Neural progenitor cell (in vitro differentiated cells): ENCODE results near the gene DISC1. TPM values are rescaled to one million over a fixed set of nuclear protein-coding genes. Genes with fewer than 3 reads are reported as not detected.

ENCODE experiments used
- DNase-seq: peaks from one replicate; pipeline ENCODE4 v3.0.0-alpha.2; 2016; ENCODE audit warnings: low spot score
- H2AFZ ChIP-seq: fragments of 200-600 bp; sonication (generic); replicated peaks from 2 replicates; pipeline ENCODE4 v1.6.1; 2016; ENCODE audit warnings: antibody characterized with exemption
- H3F3A ChIP-seq: fragments of 200-600 bp; sonication (generic); 2 replicates; pipeline ENCODE4 v1.6.1; 2016; ENCODE audit warnings: antibody characterized with exemption, low read depth
- H3K27ac ChIP-seq: fragments of 200-600 bp; sonication (generic); 2 replicates; pipeline ENCODE4 v1.5.1; 2016; ENCODE audit warnings: mild to moderate bottlenecking
- H3K27me3 ChIP-seq: fragments of 200-600 bp; sonication (generic); 2 replicates; pipeline ENCODE4 v1.6.1; 2016; ENCODE audit warnings: mild to moderate bottlenecking, moderate library complexity
- H3K36me3 ChIP-seq: fragments of 200-600 bp; sonication (generic); 2 replicates; pipeline ENCODE4 v1.5.1; 2016
- H3K4me1 ChIP-seq: fragments of 200-600 bp; sonication (generic); 2 replicates; pipeline ENCODE4 v1.6.1; 2016; ENCODE audit warnings: mixed run types
- H3K4me2 ChIP-seq: fragments of 200-600 bp; sonication (generic); 2 replicates; pipeline ENCODE4 v1.6.1; 2016
- H3K4me3 ChIP-seq: fragments of 200-600 bp; sonication (generic); 2 replicates; pipeline ENCODE4 v1.5.1; 2016
- H3K79me2 ChIP-seq: fragments of 200-600 bp; sonication (generic); 2 replicates; pipeline ENCODE4 v1.6.1; 2016; ENCODE audit warnings: low read depth
- H3K9ac ChIP-seq: fragments of 200-600 bp; sonication (generic); 2 replicates; pipeline ENCODE4 v1.6.1; 2016
- H3K9me3 ChIP-seq: fragments of 200-600 bp; sonication (generic); 2 replicates; pipeline ENCODE4 v1.5.1; 2016; ENCODE audit warnings: low read depth
- H4K20me1 ChIP-seq: fragments of 200-600 bp; sonication (generic); 2 replicates; pipeline ENCODE4 v1.6.1; 2016; ENCODE audit warnings: low read depth
- H3K27ac Mint-ChIP-seq: 3 replicates; pipeline ENCODE4 v1.8.0; 2021; ENCODE audit warnings: mixed read lengths
- H3K27me3 Mint-ChIP-seq: 2 replicates; pipeline ENCODE4 v1.8.0; 2022; ENCODE audit warnings: low read depth, mild to moderate bottlenecking, inconsistent platforms, moderate library complexity, mixed read lengths; ENCODE audit not compliant: insufficient read depth
- H3K36me3 Mint-ChIP-seq: 3 replicates; pipeline ENCODE4 v1.8.0; 2021; ENCODE audit warnings: mixed read lengths
- H3K4me1 Mint-ChIP-seq: 3 replicates; pipeline ENCODE4 v1.8.0; 2021; ENCODE audit warnings: mixed read lengths
- H3K4me3 Mint-ChIP-seq: 3 replicates; pipeline ENCODE4 v1.8.0; 2021; ENCODE audit warnings: mild to moderate bottlenecking, moderate library complexity, mixed read lengths
- H3K9me3 Mint-ChIP-seq: 3 replicates; pipeline ENCODE4 v1.8.0; 2020; ENCODE audit warnings: mixed read lengths
- EZH2 ChIP-seq: fragments of 200-600 bp; sonication (generic); IDR thresholded peaks from 2 replicates; pipeline ENCODE4 v1.6.1; 2017; ENCODE audit warnings: antibody characterized with exemption, mild to moderate bottlenecking, moderate library complexity
- EZH2phosphoT487 ChIP-seq: fragments of 200-600 bp; sonication (generic); IDR thresholded peaks from 2 replicates; pipeline ENCODE4 v1.6.1; 2017; ENCODE audit warnings: antibody characterized with exemption
- total RNA-seq: library from RNA; depleted of rRNA; stranded (reverse); fragments of >200 nt; gene quantifications from 2 replicates; pipeline ENCODE4 v1.2.3, GENCODE V29; 2015; ENCODE audit warnings: low replicate concordance
- TF ChIP-seq, protein P1 (sequence below): fragments of 200-600 bp; sonication (generic); IDR thresholded peaks from 2 replicates; pipeline ENCODE4 v1.5.1; 2017; ENCODE audit warnings: antibody characterized with exemption, mild to moderate bottlenecking

DISC1 gene
- total RNA-seq, 1 donor from 2014 or later: 1.8 TPM

DNA sequence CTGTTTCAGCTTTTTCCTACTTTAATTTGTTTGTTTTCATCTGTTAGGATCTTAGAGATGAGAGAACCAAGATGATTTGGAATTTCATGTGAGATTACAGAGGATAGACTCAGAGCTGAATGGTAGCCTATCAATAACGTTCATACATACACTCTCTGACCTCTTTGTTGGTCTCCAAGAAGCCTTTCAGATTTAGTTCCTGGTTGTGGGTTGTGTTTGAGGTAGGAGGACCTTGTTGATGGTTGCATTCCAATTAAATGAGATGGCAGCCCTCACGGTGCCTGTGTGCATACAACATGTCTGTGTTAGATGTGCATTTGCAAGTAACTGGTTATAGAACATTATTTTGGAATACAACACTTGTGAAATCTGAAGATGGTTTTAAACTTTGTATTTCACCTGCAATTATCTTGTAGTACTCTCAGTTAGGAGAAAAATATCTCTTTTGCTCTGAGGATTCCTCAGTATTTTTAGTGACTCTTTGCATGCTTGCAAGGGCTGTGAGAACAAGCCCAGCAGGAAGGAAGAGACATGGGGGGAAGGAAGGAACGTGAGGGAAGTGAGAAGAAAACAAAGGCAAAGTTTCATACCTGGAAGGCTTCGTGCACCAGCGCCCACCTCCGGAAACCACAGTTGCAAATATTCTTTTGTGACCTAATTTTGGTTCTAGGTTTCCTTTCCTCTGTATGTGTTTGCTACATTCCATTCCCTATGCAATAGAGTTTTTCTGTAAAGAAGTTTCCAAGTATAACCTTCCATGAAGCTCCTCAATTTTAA lies 291.8 kb downstream of the DISC1 start:
- no peak for TF ChIP-seq EZH2phosphoT487
- TF ChIP-seq, protein P1, sequence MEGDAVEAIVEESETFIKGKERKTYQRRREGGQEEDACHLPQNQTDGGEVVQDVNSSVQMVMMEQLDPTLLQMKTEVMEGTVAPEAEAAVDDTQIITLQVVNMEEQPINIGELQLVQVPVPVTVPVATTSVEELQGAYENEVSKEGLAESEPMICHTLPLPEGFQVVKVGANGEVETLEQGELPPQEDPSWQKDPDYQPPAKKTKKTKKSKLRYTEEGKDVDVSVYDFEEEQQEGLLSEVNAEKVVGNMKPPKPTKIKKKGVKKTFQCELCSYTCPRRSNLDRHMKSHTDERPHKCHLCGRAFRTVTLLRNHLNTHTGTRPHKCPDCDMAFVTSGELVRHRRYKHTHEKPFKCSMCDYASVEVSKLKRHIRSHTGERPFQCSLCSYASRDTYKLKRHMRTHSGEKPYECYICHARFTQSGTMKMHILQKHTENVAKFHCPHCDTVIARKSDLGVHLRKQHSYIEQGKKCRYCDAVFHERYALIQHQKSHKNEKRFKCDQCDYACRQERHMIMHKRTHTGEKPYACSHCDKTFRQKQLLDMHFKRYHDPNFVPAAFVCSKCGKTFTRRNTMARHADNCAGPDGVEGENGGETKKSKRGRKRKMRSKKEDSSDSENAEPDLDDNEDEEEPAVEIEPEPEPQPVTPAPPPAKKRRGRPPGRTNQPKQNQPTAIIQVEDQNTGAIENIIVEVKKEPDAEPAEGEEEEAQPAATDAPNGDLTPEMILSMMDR: no peak
- no peak for TF ChIP-seq EZH2
- no peak overlapping the region for H3K4me3 ChIP-seq
- no peaks in the 10 kb centered on the region for H3K27me3 ChIP-seq
- peaks cover 48% of the 10 kb centered on the region for H3K4me1 Mint-ChIP-seq
- H3K9me3 ChIP-seq: no peaks in the 10 kb centered on the region
- no peaks in the 10 kb centered on the region for H4K20me1 ChIP-seq
- H3K27ac ChIP-seq: no peak overlapping the region
- peaks cover 2% of the 10 kb centered on the region for H3K36me3 Mint-ChIP-seq
- peak overlapping the region; percentile 44 for H3K27ac Mint-ChIP-seq
- H3K79me2 ChIP-seq: no peaks in the 10 kb centered on the region
- peaks cover 2% of the 10 kb centered on the region for H3K27me3 Mint-ChIP-seq
- DNase-seq: no peak
- no peak overlapping the region for H3K4me3 Mint-ChIP-seq
- H3K36me3 ChIP-seq: no peaks in the 10 kb centered on the region
- peak overlapping the region; percentile 44 for H2AFZ ChIP-seq
- peaks cover 7% of the 10 kb centered on the region for H3K9me3 Mint-ChIP-seq
- peak overlapping the region; percentile 19 for H3K4me2 ChIP-seq
- H3K4me1 ChIP-seq: peaks cover 22% of the 10 kb centered on the region
- no peaks in the 10 kb centered on the region for H3F3A ChIP-seq
- H3K9ac ChIP-seq: no peak overlapping the region

DNA sequence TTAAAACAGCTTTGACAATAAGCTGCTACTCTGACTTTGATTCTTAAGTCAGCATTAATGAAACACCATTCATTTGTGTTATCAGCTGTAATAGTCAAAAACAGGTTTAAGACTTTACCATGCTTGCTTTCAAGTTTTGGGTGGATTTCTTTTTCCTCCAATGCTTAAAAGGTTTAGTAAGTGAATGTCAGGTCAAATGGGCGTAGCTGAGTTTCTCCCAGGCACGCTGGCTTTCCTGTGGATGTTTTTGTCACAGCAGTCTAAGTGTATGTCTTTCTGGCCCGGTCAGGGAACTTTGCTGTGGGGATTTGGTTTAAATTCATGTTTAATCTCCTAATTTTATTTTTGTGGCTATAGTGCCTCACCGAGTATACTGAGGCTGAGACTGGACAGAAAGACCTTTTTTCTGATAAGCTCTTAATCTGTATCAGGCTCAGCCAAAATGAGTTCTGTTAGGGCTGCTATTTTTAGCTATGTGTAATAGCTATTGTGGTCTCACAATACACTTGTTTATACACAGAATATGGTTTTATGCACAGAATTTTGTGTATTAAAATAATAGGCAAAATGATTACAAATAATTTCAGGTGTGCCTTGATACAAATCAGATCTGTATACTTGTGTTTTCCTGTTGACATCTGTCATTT lies 292.8 kb downstream of the DISC1 start:
- H3K4me2 ChIP-seq: peak overlapping the region; percentile 19
- DNase-seq: no peak
- no peaks in the 10 kb centered on the region for H3K27me3 ChIP-seq
- H3K27ac Mint-ChIP-seq: peak overlapping the region; percentile 76
- no peaks in the 10 kb centered on the region for H3K36me3 ChIP-seq
- H3K9me3 Mint-ChIP-seq: peaks cover 9% of the 10 kb centered on the region
- peaks cover 55% of the 10 kb centered on the region for H3K4me1 Mint-ChIP-seq
- H3K4me1 ChIP-seq: peaks cover 31% of the 10 kb centered on the region
- H3K4me3 ChIP-seq: no peak overlapping the region
- no peak overlapping the region for H3K27ac ChIP-seq
- no peaks in the 10 kb centered on the region for H3K27me3 Mint-ChIP-seq
- TF ChIP-seq, protein P1: no peak
- TF ChIP-seq EZH2phosphoT487: no peak
- TF ChIP-seq EZH2: no peak
- no peak overlapping the region for H2AFZ ChIP-seq
- H3F3A ChIP-seq: no peaks in the 10 kb centered on the region
- H3K36me3 Mint-ChIP-seq: peaks cover 4% of the 10 kb centered on the region
- H3K79me2 ChIP-seq: no peaks in the 10 kb centered on the region
- no peaks in the 10 kb centered on the region for H4K20me1 ChIP-seq
- no peak overlapping the region for H3K4me3 Mint-ChIP-seq
- H3K9me3 ChIP-seq: no peaks in the 10 kb centered on the region
- H3K9ac ChIP-seq: no peak overlapping the region

DNA sequence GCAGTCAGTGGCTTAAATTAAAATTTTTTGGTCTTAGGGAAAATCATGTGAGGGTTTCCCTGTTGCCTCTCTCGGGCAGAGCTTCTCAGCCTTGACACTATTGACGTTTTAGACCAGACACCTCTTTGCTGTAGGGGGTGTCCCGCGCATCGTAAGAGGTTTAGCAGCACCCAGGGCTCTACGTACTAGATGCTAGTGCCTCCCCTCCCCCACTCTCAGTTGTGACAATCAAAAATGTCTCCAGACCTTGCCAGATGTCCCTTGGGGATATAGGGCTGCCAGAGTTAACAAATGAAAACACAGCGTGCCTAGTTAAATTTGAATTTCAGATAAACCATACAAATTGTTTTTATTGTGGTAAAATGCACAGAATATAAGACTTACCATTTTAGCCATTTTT lies 293.3 kb downstream of the DISC1 start:
- peak overlapping the region; percentile 76 for H3K27ac Mint-ChIP-seq
- peaks cover 9% of the 10 kb centered on the region for H3K9me3 Mint-ChIP-seq
- H3K4me3 Mint-ChIP-seq: no peak overlapping the region
- Histone ChIP-seq H2AFZ (no peak overlapping the region), H3K9me3 (no peaks in the 10 kb centered on the region), H3K9ac (no peak overlapping the region), H3K4me3 (no peak overlapping the region), H4K20me1 (no peaks in the 10 kb centered on the region), H3K36me3 (no peaks in the 10 kb centered on the region), H3F3A (no peaks in the 10 kb centered on the region), H3K4me2 (peak overlapping the region; percentile 19), H3K79me2 (no peaks in the 10 kb centered on the region), H3K27ac (no peak overlapping the region), H3K4me1 (peaks cover 31% of the 10 kb centered on the region), H3K27me3 (no peaks in the 10 kb centered on the region)
- DNase-seq: peak; percentile 29
- TF ChIP-seq EZH2phosphoT487 (no peak), EZH2 (no peak)
- TF ChIP-seq, protein P1: no peak
- peaks cover 57% of the 10 kb centered on the region for H3K4me1 Mint-ChIP-seq
- no peaks in the 10 kb centered on the region for H3K27me3 Mint-ChIP-seq
- H3K36me3 Mint-ChIP-seq: peaks cover 4% of the 10 kb centered on the region
